Sigmoid colon (tissue), 4 donors: ENCODE measurements around the gene ACSS2.

ENCODE experiments used
- CTCF ChIP-seq, 4 experiments: fragments of 450-650 bp in 3 of 4; fragments of 200-600 bp in 1 of 4; IDR thresholded peaks; one replicate each; pipeline ENCODE4 v1.5.1; 2016 to 2019; ENCODE audit warnings: antibody characterized with exemption in 4 of 4, mild to moderate bottlenecking in 3 of 4, moderate library complexity in 2 of 4
- POLR2AphosphoS5 ChIP-seq, 4 donors: sonication (generic); formaldehyde crosslinking; IDR thresholded peaks; one replicate each; pipeline ENCODE4 v1.6.1; 2017; ENCODE audit warnings: antibody characterized with exemption in 4 of 4

GRCh38 chr20:34894723-34895122 lies 18.3 kb downstream of the ACSS2 start:
- no peak for TF ChIP-seq CTCF (IDR thresholded peaks at IDR 0.05)
- TF ChIP-seq POLR2AphosphoS5 (IDR thresholded peaks at IDR 0.05), result no peak
